ENCODE data around the gene AGK. TPM values are rescaled to one million over a fixed set of nuclear protein-coding genes. Genes with fewer than 3 reads are reported as not detected.

AGK gene
- total RNA-seq, 1 experiment from 2014 or later, result 32.2 TPM

GRCh38 chr7:141665208-141666035 is 114.2 kb downstream of the AGK start:
- CTCF ChIA-PET, result no interaction called here
- no peak overlapping the region for H3K4me3 Mint-ChIP-seq
- H3K9me3 Mint-ChIP-seq, result no peaks in the 10 kb centered on the region
- POLR2A ChIA-PET, result no interaction called here
- H3K36me3 Mint-ChIP-seq, result peaks cover 38% of the 10 kb centered on the region
- no peaks in the 10 kb centered on the region for H3K27me3 Mint-ChIP-seq (ENCODE audit: low read depth)
- no peaks in the 10 kb centered on the region for H3K4me1 Mint-ChIP-seq
- DNase-seq (ENCODE audit: low spot score) (no peak), ATAC-seq (no peak)
- H3K27ac Mint-ChIP-seq, result peak overlapping the region; percentile 27; the same call in 1 of the 2 replicates
- no peak for TF ChIP-seq CTCF (IDR thresholded peaks at IDR 0.05)
- no peak for TF ChIP-seq ZNF263 (CRISPR knock-in tag; IDR thresholded peaks at IDR 0.05; ENCODE audit: low read depth)
- TF ChIP-seq ATF6 (CRISPR knock-in tag; IDR thresholded peaks at IDR 0.05), result no peak
- no peak for TF ChIP-seq ZNF416 (CRISPR knock-in tag; IDR thresholded peaks at IDR 0.05)
- TF ChIP-seq FOXJ3 (CRISPR knock-in tag; IDR thresholded peaks at IDR 0.05; ENCODE audit: borderline replicate concordance), result no peak
- TF ChIP-seq AFF4 (CRISPR knock-in tag; IDR thresholded peaks at IDR 0.05; ENCODE audit: borderline replicate concordance), result no peak
- no peak for TF ChIP-seq E2F4 (CRISPR knock-in tag; IDR thresholded peaks at IDR 0.05; ENCODE audit: borderline replicate concordance, low read depth)
- TF ChIP-seq NFYB (CRISPR knock-in tag; conservative IDR thresholded peaks at IDR 0.05; ENCODE audit: low read depth), result no peak

GRCh38 chr7:141666071-141666470 is 114.9 kb downstream of the AGK start:
- Mint-ChIP-seq H3K27ac (no peak overlapping the region), H3K36me3 (peaks cover 43% of the 10 kb centered on the region), H3K9me3 (no peaks in the 10 kb centered on the region), H3K4me1 (no peaks in the 10 kb centered on the region), H3K4me3 (no peak overlapping the region), H3K27me3 (ENCODE audit: low read depth) (no peaks in the 10 kb centered on the region)
- no peak for DNase-seq (ENCODE audit: low spot score)
- no peak for ATAC-seq
- POLR2A ChIA-PET, result no interaction called here
- CTCF ChIA-PET, result no interaction called here
- no peak for TF ChIP-seq E2F4 (CRISPR knock-in tag; IDR thresholded peaks at IDR 0.05; ENCODE audit: borderline replicate concordance, low read depth)
- no peak for TF ChIP-seq ZNF121 (CRISPR knock-in tag; IDR thresholded peaks at IDR 0.05)
- TF ChIP-seq ZBTB43 (CRISPR knock-in tag; IDR thresholded peaks at IDR 0.05), result no peak
- no peak for TF ChIP-seq ARID4B (CRISPR knock-in tag; IDR thresholded peaks at IDR 0.05; ENCODE audit: borderline replicate concordance)
- TF ChIP-seq ELF4 (CRISPR knock-in tag; IDR thresholded peaks at IDR 0.05; ENCODE audit: low read depth), result no peak
- no peak for TF ChIP-seq ZNF317 (CRISPR knock-in tag; IDR thresholded peaks at IDR 0.05; ENCODE audit: borderline replicate concordance, low read depth)
